ENCODE measurements around the gene GTF2F2. TPM values are rescaled to one million over a fixed set of nuclear protein-coding genes. Genes with fewer than 3 reads are reported as not detected.

Gene GTF2F2
- polyA plus RNA-seq, 2 of the 4 experiments (the other 2 are of a cell fraction), result 21.0 to 30.0 TPM

GRCh38 chr13:45205124-45205523 is 84.8 kb downstream of the GTF2F2 start (continued):
- no peak for TF ChIP-seq REST (IDR thresholded peaks at IDR 0.05)
- no peak for TF ChIP-seq ESRRA (IDR thresholded peaks at IDR 0.05; ENCODE audit: borderline replicate concordance, low read length)
- no peak for TF ChIP-seq KDM1A (IDR thresholded peaks at IDR 0.05; ENCODE audit: low read depth)

- Histone ChIP-seq H3K27ac (peak overlapping the region; percentile 50 to 80), H3K4me2 (peak overlapping the region; percentile 51), H3K9me3 (no peaks in the 10 kb centered on the region), H3K4me3 (no peak overlapping the region), H3K4me1 (peaks cover 48% of the 10 kb centered on the region)
- ChIA-PET POLR2A (no interaction called here), CTCF (interaction anchor here (0.8 to 2.1 kb wide), 2 partner anchors 31 to 77 kb away, joined by 3 to 6 read pairs; no protein-coding TSS in a partner anchor)
- DNase-seq (ENCODE audit: low read depth in 1 of 2, low spot score in 1 of 2), result peak; percentile 28 to 53
- FAIRE-seq, result peak; percentile 7
- TF ChIP-seq ZSCAN20 (CRISPR knock-in tag; IDR thresholded peaks at IDR 0.05), result no peak
- peak; percentile 60; the same call in 1 of the 2 replicates for TF ChIP-seq FOSL2 (IDR thresholded peaks at IDR 0.05)
- peak; percentile 76 for TF ChIP-seq FOSL2 (CRISPR knock-in tag; IDR thresholded peaks at IDR 0.05)
- no peak for TF ChIP-seq ESRRA (IDR thresholded peaks at IDR 0.05; ENCODE audit: borderline replicate concordance, low read length)
- TF ChIP-seq GATA3 (IDR thresholded peaks at IDR 0.05; ENCODE audit: borderline replicate concordance), result peak; percentile 50; the same call in 1 of the 2 replicates
- TF ChIP-seq HDAC2 (IDR thresholded peaks at IDR 0.05), result no peak
- no peak for TF ChIP-seq POLR2A (IDR thresholded peaks at IDR 0.05; ENCODE audit: low read length)
- TF ChIP-seq RAD21 (conservative IDR thresholded peaks at IDR 0.05 in 1 of 2, IDR thresholded peaks at IDR 0.05 in 1 of 2), result no peak
- TF ChIP-seq KDM1A (IDR thresholded peaks at IDR 0.05; ENCODE audit: low read depth), result no peak
- TF ChIP-seq EHMT2 (IDR thresholded peaks at IDR 0.05; ENCODE audit: low read depth), result no peak
- TF ChIP-seq JUNB (IDR thresholded peaks at IDR 0.05), result peak; percentile 80
- peak in 1 of 2 experiments; percentile 12; a peak in 1 of 4 replicates for TF ChIP-seq CEBPB (IDR thresholded peaks at IDR 0.05)
- TF ChIP-seq MAFK (IDR thresholded peaks at IDR 0.05; ENCODE audit: partially characterized antibody), result peak; percentile 15
- no peak for TF ChIP-seq BHLHE40 (IDR thresholded peaks at IDR 0.05; ENCODE audit: low read depth, low read length)
- no peak for TF ChIP-seq RFX5 (IDR thresholded peaks at IDR 0.05)
- TF ChIP-seq ZFP36 (IDR thresholded peaks at IDR 0.05; ENCODE audit: borderline replicate concordance, partially characterized antibody), result no peak
- TF ChIP-seq HMGXB4 (CRISPR knock-in tag; IDR thresholded peaks at IDR 0.05; ENCODE audit: borderline replicate concordance), result no peak
- no peak for TF ChIP-seq RARB (CRISPR knock-in tag; IDR thresholded peaks at IDR 0.05)
- peak; percentile 91 to 92 for ATAC-seq
Measured at GRCh38 chr13:45206340-45206739, 86.0 kb downstream of the GTF2F2 start.

- H3K4me1 ChIP-seq, result peaks cover 48% of the 10 kb centered on the region
- FAIRE-seq, result no peak
- CTCF ChIA-PET, result interaction anchor here (0.6 to 1.7 kb wide), 3 partner anchors 30 to 77 kb away, joined by 3 to 5 read pairs (median 3); no protein-coding TSS in a partner anchor
- POLR2A ChIA-PET, result no interaction called here
- no peaks in the 10 kb centered on the region for H3K9me3 ChIP-seq
- H3K27ac ChIP-seq, result peak overlapping the region; percentile 15 to 80; a peak in 4 of 6 replicates
- no peak for ATAC-seq
- H3K4me3 ChIP-seq, result no peak overlapping the region
- H3K4me2 ChIP-seq, result peak overlapping the region; percentile 51; the same call in 2 of the 3 replicates
- DNase-seq (ENCODE audit: low read depth in 1 of 2, low spot score in 1 of 2), result no peak
- 84% methylated on average over 4 of the region's 4 CpGs for WGBS (ENCODE audit: missing lambda C conversion rate)
- TF ChIP-seq E2F6 (IDR thresholded peaks at IDR 0.05; ENCODE audit: borderline replicate concordance, low read depth) (no peak), HMGXB4 (CRISPR knock-in tag; IDR thresholded peaks at IDR 0.05; ENCODE audit: borderline replicate concordance) (no peak), HEYL (CRISPR knock-in tag; IDR thresholded peaks at IDR 0.05) (no peak), RCOR1 (IDR thresholded peaks at IDR 0.05; ENCODE audit: low read depth, low read length) (no peak), FOXS1 (CRISPR knock-in tag; IDR thresholded peaks at IDR 0.05) (no peak), ATOH8 (CRISPR knock-in tag; IDR thresholded peaks at IDR 0.05; ENCODE audit: low read depth) (no peak), EHF (CRISPR knock-in tag; IDR thresholded peaks at IDR 0.05) (no peak), ELK1 (IDR thresholded peaks at IDR 0.05; ENCODE audit: low read depth, low read length) (no peak)
Measured at GRCh38 chr13:45207319-45207718, 87.0 kb downstream of the GTF2F2 start.

Measured in A549 (cell line).